A673 (cell line): Measurements from ENCODE around the gene CYP3A7. TPM values are rescaled to one million over a fixed set of nuclear protein-coding genes. Genes with fewer than 3 reads are reported as not detected.
"Not testable (repeated sequence)": the region's sequence is repeated elsewhere in the genome, so short reads cannot be mapped to it uniquely, and the experiment has no call there.

ENCODE experiments used
- BruUV-seq: library from RNA; stranded (reverse); fragments of 400-500 nt; replicated peaks from 2 replicates; lab custom pipeline; 2021; lab: Mats Ljungman, UMichigan
- CTCF ChIA-PET: fragments of 300-600 bp; sonication (Branson Sonifier 250); formaldehyde crosslinking; loops from one replicate; lab custom pipeline; 2022; ENCODE audit warnings: antibody characterized with exemption; lab: Charles Lee
- POLR2A ChIA-PET: fragments of 300-600 bp; sonication (Branson Sonifier 250); formaldehyde crosslinking; loops from one replicate; lab custom pipeline; 2022; ENCODE audit warnings: antibody characterized with exemption; ENCODE audit not compliant: low non-redundant PET; lab: Charles Lee
- DNase-seq: peaks from one replicate; pipeline ENCODE4 v3.0.0-alpha.2; 2015; ENCODE audit warnings: low spot score
- H3K27ac ChIP-seq: fragments of 200-600 bp; sonication (generic); 2 replicates; pipeline ENCODE4 v1.5.1; 2016; ENCODE audit warnings: mixed run types, low read depth, mild to moderate bottlenecking, mixed read lengths, antibody characterized with exemption, low read length; ENCODE audit not compliant: poor library complexity, severe bottlenecking
- H3K27me3 ChIP-seq: fragments of 200-600 bp; sonication (generic); replicated peaks from 2 replicates; pipeline ENCODE4 v1.6.1; 2017; ENCODE audit warnings: mixed run types, low read depth, mild to moderate bottlenecking, mixed read lengths, antibody characterized with exemption, low read length; ENCODE audit not compliant: insufficient read depth, poor library complexity
- H3K36me3 ChIP-seq: fragments of 200-600 bp; sonication (generic); 2 replicates; pipeline ENCODE4 v1.6.1; 2016; ENCODE audit warnings: mixed run types, mild to moderate bottlenecking, mixed read lengths, antibody characterized with exemption, low read length; ENCODE audit not compliant: insufficient read depth, poor library complexity, severe bottlenecking
- H3K4me1 ChIP-seq: fragments of 200-600 bp; sonication (generic); 2 replicates; pipeline ENCODE4 v1.6.1; 2017; ENCODE audit warnings: mixed run types, mild to moderate bottlenecking, mixed read lengths, antibody characterized with exemption, low read length; ENCODE audit not compliant: insufficient read depth, poor library complexity, severe bottlenecking
- H3K4me3 ChIP-seq: fragments of 200-600 bp; sonication (generic); 2 replicates; pipeline ENCODE4 v1.5.1; 2016; ENCODE audit warnings: low read depth, mixed run types, mild to moderate bottlenecking, mixed read lengths, low read length; ENCODE audit not compliant: poor library complexity, severe bottlenecking
- H3K9me3 ChIP-seq: fragments of 200-600 bp; sonication (generic); 2 replicates; pipeline ENCODE4 v1.6.1; 2016; ENCODE audit warnings: mixed run types, low read depth, mild to moderate bottlenecking, mixed read lengths, antibody characterized with exemption, low read length; ENCODE audit not compliant: poor library complexity, severe bottlenecking
- CTCF ChIP-seq: fragments of 300-800, 200-600 bp; sonication (generic); conservative IDR thresholded peaks from 2 replicates; pipeline ENCODE4 v1.5.1; 2017; ENCODE audit warnings: low read depth, mild to moderate bottlenecking, antibody characterized with exemption, low read length, moderate library complexity, mixed read lengths
- EZH2 ChIP-seq: fragments of 200-600 bp; sonication (generic); IDR thresholded peaks from 2 replicates; pipeline ENCODE4 v1.6.1; 2017; ENCODE audit warnings: borderline replicate concordance, low read depth, mild to moderate bottlenecking, mixed read lengths, antibody characterized with exemption, low read length; ENCODE audit not compliant: poor library complexity, severe bottlenecking
- intact Hi-C: fragments of 100-400 bp; cut with micrococcal nuclease; formaldehyde crosslinking; loops from one replicate; pipeline ENCODE4 v1.10.0; 2022; ENCODE audit not compliant: unreplicated experiment
- total RNA-seq: library from RNA; stranded (reverse); gene quantifications from 2 replicates; pipeline ENCODE4 v1.2.3, GENCODE V29; 2021

CYP3A7 gene
- total RNA-seq, 1 experiment from 2014 or later, result not detected

GRCh38 chr7:99699946-99700345, 35.0 kb downstream of the CYP3A7 start:
- no peak for TF ChIP-seq CTCF
- no peak for TF ChIP-seq EZH2
- intact Hi-C loops, result no loop called here

GRCh38 chr7:99698867-99699730, 35.9 kb downstream of the CYP3A7 start:
- H3K4me3 ChIP-seq, CTCF ChIA-PET, H3K9me3 ChIP-seq, H3K27ac ChIP-seq, H3K36me3 ChIP-seq, H3K27me3 ChIP-seq, BruUV-seq, DNase-seq, H3K4me1 ChIP-seq, POLR2A ChIA-PET, intact Hi-C loops: not testable (repeated sequence)

More at GRCh38 chr7:99699946-99700345, 35.0 kb downstream of the CYP3A7 start:
- DNase-seq, result no peak
- no peaks in the 10 kb centered on the region for H3K36me3 ChIP-seq
- no peaks in the 10 kb centered on the region for H3K4me1 ChIP-seq
- H3K4me3 ChIP-seq, result no peak overlapping the region
- no TSS peak for BruUV-seq
- CTCF ChIA-PET, result no interaction called here
- no peaks in the 10 kb centered on the region for H3K27me3 ChIP-seq
- no peak overlapping the region for H3K27ac ChIP-seq
- no peaks in the 10 kb centered on the region for H3K9me3 ChIP-seq
- POLR2A ChIA-PET, result no interaction called here

GRCh38 chr7:99694912-99695304, 40.1 kb downstream of the CYP3A7 start:
- no peaks in the 10 kb centered on the region for H3K36me3 ChIP-seq
- intact Hi-C loops, result no loop called here
- no peak for DNase-seq
- H3K4me1 ChIP-seq, result no peaks in the 10 kb centered on the region
- POLR2A ChIA-PET, result no interaction called here
- H3K27me3 ChIP-seq, result no peaks in the 10 kb centered on the region
- BruUV-seq, result no TSS peak
- CTCF ChIA-PET, result no interaction called here
- no peak overlapping the region for H3K27ac ChIP-seq
- H3K9me3 ChIP-seq, result no peaks in the 10 kb centered on the region
- no peak for TF ChIP-seq CTCF
- TF ChIP-seq EZH2, result no peak
- H3K4me3 ChIP-seq, result no peak overlapping the region
